GM23338 (cell line): Measurements from ENCODE around the gene PGC.

Experiments used
- CTCF ChIP-seq, 2 experiments: fragments of 200-600 bp in 1 of 2; sonication (generic) in 1 of 2; conservative IDR thresholded peaks; 2 replicates each; pipeline versions ENCODE4 v1.5.1 to v1.6.1; 2016 to 2017; ENCODE audit warnings: antibody characterized with exemption in 2 of 2, low read depth in 2 of 2, mild to moderate bottlenecking in 2 of 2, moderate library complexity in 1 of 2
- EZH2 ChIP-seq: fragments of 200-600 bp; sonication (generic); IDR thresholded peaks from one replicate; pipeline ENCODE4 v1.8.0; 2017; ENCODE audit warnings: antibody characterized with exemption, mild to moderate bottlenecking, low read depth; ENCODE audit not compliant: unreplicated experiment
- JUNB ChIP-seq: IDR thresholded peaks from one replicate; pipeline ENCODE4 v1.6.1; 2016; ENCODE audit warnings: antibody characterized with exemption; ENCODE audit not compliant: unreplicated experiment
- NANOG ChIP-seq: IDR thresholded peaks from 2 replicates; pipeline ENCODE4 v1.6.1; 2016; ENCODE audit warnings: antibody characterized with exemption, borderline replicate concordance
- POLR2AphosphoS5 ChIP-seq: IDR thresholded peaks from 2 replicates; pipeline ENCODE4 v1.6.1; 2016; ENCODE audit warnings: antibody characterized with exemption, low read depth
- REST ChIP-seq: IDR thresholded peaks from one replicate; pipeline ENCODE4 v1.6.1; 2018; ENCODE audit warnings: antibody characterized with exemption; ENCODE audit not compliant: unreplicated experiment
- STAT1 ChIP-seq: IDR thresholded peaks from one replicate; pipeline ENCODE4 v1.6.1; 2016; ENCODE audit warnings: antibody characterized with exemption; ENCODE audit not compliant: unreplicated experiment

- no peak for TF ChIP-seq CTCF (conservative IDR thresholded peaks at IDR 0.05; ENCODE audit: low read depth in 2 of 2)
- no peak for TF ChIP-seq JUNB
- TF ChIP-seq EZH2, result no peak
- TF ChIP-seq REST, result no peak
- no peak for TF ChIP-seq POLR2AphosphoS5
- no peak for TF ChIP-seq STAT1
- no peak for TF ChIP-seq NANOG
These were observed 22.2 kb upstream of the PGC start for GRCh38 chr6:41769376-41769775.
